CD14-positive monocyte (primary cell): ENCODE results near the gene PAX6. TPM values are rescaled to one million over a fixed set of nuclear protein-coding genes. Genes with fewer than 3 reads are reported as not detected.
A peak's percentile ranks its signal among the peaks of the same experiment; 100 is the strongest.

Experiments
- DNase-seq, 3 donors: peaks; one replicate each; pipeline ENCODE4 v3.0.0-alpha.2; 2011 to 2022
- H2AFZ ChIP-seq: 2 replicates; pipeline ENCODE4 v1.6.0; 2012; ENCODE audit warnings: mild to moderate bottlenecking, low read depth, low read length, inconsistent platforms; ENCODE audit not compliant: insufficient read depth, poor library complexity, severe bottlenecking
- H3K27ac ChIP-seq, 2 donors: 1 replicate in 1 of 2; 2 replicates in 1 of 2; pipeline ENCODE4 v1.5.1; 2012 to 2013; ENCODE audit warnings: low read length in 2 of 2, control low read depth in 1 of 2, inconsistent platforms in 1 of 2, low read depth in 1 of 2, mild to moderate bottlenecking in 1 of 2
- H3K27me3 ChIP-seq, 2 donors: one replicate each; pipeline versions ENCODE4 v1.6.0 to v1.6.1; 2011 to 2013; ENCODE audit warnings: low read length in 2 of 2; ENCODE audit not compliant: control insufficient read depth in 2 of 2, insufficient read depth in 2 of 2
- H3K36me3 ChIP-seq, 2 donors: replicated peaks in 1 of 2; 1 replicate in 1 of 2; 2 replicates in 1 of 2; pipeline versions ENCODE4 v1.5.1 to v1.6.1; 2012 to 2013; ENCODE audit warnings: low read length in 2 of 2, control low read depth in 1 of 2, inconsistent platforms in 1 of 2, mild to moderate bottlenecking in 1 of 2; ENCODE audit not compliant: insufficient read depth in 2 of 2, control insufficient read depth in 1 of 2
- H3K4me1 ChIP-seq, 2 donors: 1 replicate in 1 of 2; 2 replicates in 1 of 2; pipeline versions ENCODE4 v1.5.1 to v1.6.1; 2012 to 2013; ENCODE audit warnings: low read length in 2 of 2, control low read depth in 1 of 2, inconsistent platforms in 1 of 2, mild to moderate bottlenecking in 1 of 2, moderate library complexity in 1 of 2; ENCODE audit not compliant: insufficient read depth in 2 of 2, control insufficient read depth in 1 of 2
- H3K4me2 ChIP-seq: replicated peaks from 2 replicates; pipeline ENCODE3; 2012; ENCODE audit warnings: low read length, moderate library complexity, mild to moderate bottlenecking; ENCODE audit not compliant: poor library complexity, severe bottlenecking; ENCODE audit errors: extremely low read depth
- H3K4me3 ChIP-seq, 3 experiments: fragments of 200-600 bp in 1 of 3; sonication (generic) in 1 of 3; replicated peaks in 1 of 3; 1 replicate in 2 of 3; 2 replicates in 1 of 3; pipeline ENCODE4 v1.5.1; 2011 to 2013; ENCODE audit warnings: low read length in 3 of 3, mild to moderate bottlenecking in 3 of 3, control low read depth in 2 of 3, low read depth in 2 of 3, inconsistent platforms in 1 of 3, moderate library complexity in 1 of 3
- H3K79me2 ChIP-seq: 2 replicates; pipeline ENCODE4 v1.6.0; 2012; ENCODE audit warnings: mild to moderate bottlenecking, control low read depth, inconsistent platforms, low read length, moderate library complexity; ENCODE audit not compliant: insufficient read depth
- H3K9ac ChIP-seq: 2 replicates; pipeline ENCODE4 v1.6.0; 2017; ENCODE audit warnings: low read length, mild to moderate bottlenecking; ENCODE audit not compliant: insufficient read depth, poor library complexity, severe bottlenecking
- H3K9me3 ChIP-seq, 2 donors: replicated peaks in 1 of 2; 1 replicate in 1 of 2; 2 replicates in 1 of 2; pipeline versions ENCODE4 v1.5.1 to v1.6.1; 2012 to 2013; ENCODE audit warnings: low read length in 2 of 2, control low read depth in 1 of 2; ENCODE audit not compliant: control insufficient read depth in 1 of 2, insufficient read depth in 1 of 2
- H4K20me1 ChIP-seq: 2 replicates; pipeline ENCODE4 v1.6.0; 2012; ENCODE audit warnings: mild to moderate bottlenecking, low read length, control low read depth, moderate library complexity; ENCODE audit not compliant: insufficient read depth
- H3K27ac Mint-ChIP-seq, 7 donors: one replicate each; pipeline ENCODE4 v1.8.0; 2020; ENCODE audit warnings: mild to moderate bottlenecking in 7 of 7, mixed read lengths in 7 of 7, moderate library complexity in 6 of 7, inconsistent platforms in 2 of 7
- H3K27me3 Mint-ChIP-seq, 3 donors: one replicate each; pipeline ENCODE4 v1.8.0; 2021 to 2022; ENCODE audit warnings: low read depth in 3 of 3, mild to moderate bottlenecking in 3 of 3, mixed read lengths in 3 of 3, moderate library complexity in 3 of 3, inconsistent platforms in 1 of 3
- H3K36me3 Mint-ChIP-seq, 2 donors: one replicate each; pipeline ENCODE4 v1.8.0; 2020; ENCODE audit warnings: mixed read lengths in 2 of 2, inconsistent platforms in 1 of 2, mild to moderate bottlenecking in 1 of 2
- H3K4me1 Mint-ChIP-seq: one replicate; pipeline ENCODE4 v1.8.0; 2020; ENCODE audit warnings: mild to moderate bottlenecking, mixed read lengths
- H3K4me3 Mint-ChIP-seq, 2 donors: one replicate each; pipeline ENCODE4 v1.8.0; 2020; ENCODE audit warnings: mild to moderate bottlenecking in 2 of 2, mixed read lengths in 2 of 2, moderate library complexity in 1 of 2
- H3K9me3 Mint-ChIP-seq, 7 donors: one replicate each; pipeline ENCODE4 v1.8.0; 2020 to 2022; ENCODE audit warnings: mixed read lengths in 7 of 7, mild to moderate bottlenecking in 6 of 7, moderate library complexity in 6 of 7, inconsistent platforms in 2 of 7
- WGBS: methylation state at CpG from one replicate; pipeline ENCODE4 v1.1.5; 2013; ENCODE audit warnings: missing lambda C conversion rate; ENCODE audit not compliant: insufficient coverage; 5-methylcytosine and 5-hydroxymethylcytosine counted together
- intact Hi-C, 2 donors: fragments of 100-400 bp; cut with micrococcal nuclease; formaldehyde crosslinking; loops; one replicate each; pipeline versions ENCODE4 v1.15.0 to v1.15.1; 2023
- polyA plus RNA-seq, 3 donors: library from polyadenylated mRNA; depleted of rRNA in 1 of 3; unstranded in 2 of 3; stranded (reverse) in 1 of 3; fragments of 300-500 nt in 2 of 3; fragments of >200 nt in 1 of 3; fragmentation: Illumina TruSeq in 2 of 3; gene quantifications; 1 replicate in 2 of 3; 2 replicates in 1 of 3; pipeline ENCODE4 v1.2.3, GENCODE V29; 2012 to 2021
- TF ChIP-seq, protein P1 (sequence below): fragments of 200-600 bp; IDR thresholded peaks from one replicate; pipeline ENCODE4 v1.8.0; 2022; ENCODE audit warnings: antibody characterized with exemption, mild to moderate bottlenecking

The PAX6 gene
- polyA plus RNA-seq, 3 donors, result not detected

DNA sequence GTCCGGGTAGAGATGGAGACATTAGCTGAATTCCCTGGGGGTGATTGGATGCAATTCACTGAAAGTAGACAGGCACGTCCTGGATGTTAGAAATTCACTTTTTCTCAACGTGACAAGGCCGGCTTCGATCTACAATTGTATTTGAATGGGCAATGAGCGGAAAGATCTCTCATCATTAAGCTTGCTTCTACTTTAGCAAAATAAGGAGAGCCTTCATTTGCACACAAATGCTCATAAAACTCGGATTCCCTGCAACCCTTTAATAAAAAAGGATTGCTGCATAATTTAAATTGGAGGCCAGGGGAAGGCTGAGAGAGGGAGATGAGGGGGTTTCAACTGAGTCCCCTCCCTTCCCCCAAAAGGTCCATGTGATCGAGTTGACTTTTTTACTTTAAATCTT, 10.6 kb upstream of the PAX6 start:
- Mint-ChIP-seq H3K27ac (no peak overlapping the region), H3K27me3 (peaks cover 94 to 100% (median 97%) of the 10 kb centered on the region in 3 donors), H3K36me3 (peaks cover 0 to 3% of the 10 kb centered on the region in 2 donors), H3K4me3 (peak overlapping the region in 1 of 2 donors; percentile 84), H3K4me1 (peaks cover 24% of the 10 kb centered on the region), H3K9me3 (peaks cover 0 to 39% (median 29%) of the 10 kb centered on the region in 7 donors)
- H3K4me1 ChIP-seq, result peaks cover 5 to 17% of the 10 kb centered on the region in 2 donors
- peaks cover 8 to 77% of the 10 kb centered on the region in 2 donors for H3K9me3 ChIP-seq
- H3K36me3 ChIP-seq, result no peaks in the 10 kb centered on the region
- TF ChIP-seq, protein P1, sequence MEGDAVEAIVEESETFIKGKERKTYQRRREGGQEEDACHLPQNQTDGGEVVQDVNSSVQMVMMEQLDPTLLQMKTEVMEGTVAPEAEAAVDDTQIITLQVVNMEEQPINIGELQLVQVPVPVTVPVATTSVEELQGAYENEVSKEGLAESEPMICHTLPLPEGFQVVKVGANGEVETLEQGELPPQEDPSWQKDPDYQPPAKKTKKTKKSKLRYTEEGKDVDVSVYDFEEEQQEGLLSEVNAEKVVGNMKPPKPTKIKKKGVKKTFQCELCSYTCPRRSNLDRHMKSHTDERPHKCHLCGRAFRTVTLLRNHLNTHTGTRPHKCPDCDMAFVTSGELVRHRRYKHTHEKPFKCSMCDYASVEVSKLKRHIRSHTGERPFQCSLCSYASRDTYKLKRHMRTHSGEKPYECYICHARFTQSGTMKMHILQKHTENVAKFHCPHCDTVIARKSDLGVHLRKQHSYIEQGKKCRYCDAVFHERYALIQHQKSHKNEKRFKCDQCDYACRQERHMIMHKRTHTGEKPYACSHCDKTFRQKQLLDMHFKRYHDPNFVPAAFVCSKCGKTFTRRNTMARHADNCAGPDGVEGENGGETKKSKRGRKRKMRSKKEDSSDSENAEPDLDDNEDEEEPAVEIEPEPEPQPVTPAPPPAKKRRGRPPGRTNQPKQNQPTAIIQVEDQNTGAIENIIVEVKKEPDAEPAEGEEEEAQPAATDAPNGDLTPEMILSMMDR, result no peak
- peaks cover 94 to 100% of the 10 kb centered on the region in 2 donors for H3K27me3 ChIP-seq
- no peaks in the 10 kb centered on the region for H3K79me2 ChIP-seq
- H2AFZ ChIP-seq, result no peak overlapping the region
- intact Hi-C loops, result no loop called here
- no peaks in the 10 kb centered on the region for H4K20me1 ChIP-seq
- H3K4me3 ChIP-seq, result no peak overlapping the region
- H3K4me2 ChIP-seq, result no peak overlapping the region
- H3K27ac ChIP-seq, result no peak overlapping the region
- no peak overlapping the region for H3K9ac ChIP-seq
- WGBS, result no CpG with 5 or more reads among the region's 8 CpGs
- no peak for DNase-seq

DNA sequence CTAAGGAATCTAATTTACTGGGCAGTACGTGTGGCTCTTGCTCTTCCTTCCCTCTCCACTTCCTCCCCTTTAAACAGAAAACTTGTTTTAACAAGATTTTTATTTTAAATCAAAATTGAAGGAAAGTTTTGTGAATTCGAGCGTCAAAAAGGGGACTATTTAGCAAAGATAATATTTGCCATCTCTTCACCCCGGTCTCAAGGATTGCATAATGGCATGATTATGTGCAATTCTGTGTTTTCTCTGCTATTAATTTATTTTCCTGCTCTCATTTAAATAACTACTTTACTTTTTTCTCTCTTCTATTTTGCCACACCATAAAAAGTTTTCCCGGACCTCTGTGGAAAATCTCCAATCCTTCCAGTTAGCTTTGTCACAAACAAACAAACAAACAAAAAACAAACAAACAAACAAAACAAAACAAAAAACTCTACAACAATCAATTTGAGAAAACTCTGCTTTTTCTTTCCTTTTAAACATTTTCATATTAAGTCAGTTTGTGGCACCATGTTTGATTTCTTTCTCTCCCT, 10.2 kb upstream of the PAX6 start:
- peaks cover 5 to 19% of the 10 kb centered on the region in 2 donors for H3K4me1 ChIP-seq
- intact Hi-C loops, result no loop called here
- H3K9me3 ChIP-seq, result peaks cover 8 to 82% of the 10 kb centered on the region in 2 donors

More for the DNA sequence above, 10.2 kb upstream of the PAX6 start:
- Histone ChIP-seq H3K9ac (no peak overlapping the region), H3K79me2 (no peaks in the 10 kb centered on the region), H4K20me1 (no peaks in the 10 kb centered on the region), H2AFZ (no peak overlapping the region), H3K36me3 (no peaks in the 10 kb centered on the region), H3K27ac (no peak overlapping the region), H3K4me3 (no peak overlapping the region), H3K4me2 (no peak overlapping the region), H3K27me3 (peaks cover 91 to 100% of the 10 kb centered on the region in 2 donors)
- Mint-ChIP-seq H3K9me3 (peaks cover 0 to 40% (median 26%) of the 10 kb centered on the region in 7 donors), H3K27ac (no peak overlapping the region), H3K27me3 (peaks cover 92 to 100% (median 96%) of the 10 kb centered on the region in 3 donors), H3K4me1 (peaks cover 22% of the 10 kb centered on the region), H3K4me3 (peak overlapping the region in 1 of 2 donors; percentile 84), H3K36me3 (peaks cover 0 to under 1% of the 10 kb centered on the region in 2 donors)
- no CpG with 5 or more reads among the region's 5 CpGs for WGBS
- no peak for DNase-seq
- TF ChIP-seq, protein P1, result no peak
